GM19043 (cell line): ENCODE data around the gene TEN1.
A peak's percentile ranks its signal among the peaks of the same experiment; 100 is the strongest.
"Not testable (repeated sequence)": the region's sequence is repeated elsewhere in the genome, so short reads cannot be mapped to it uniquely, and the experiment has no call there.

Source experiments
- ATAC-seq: cut with Tn5 transposase; IDR thresholded peaks from one replicate; pipeline ENCODE4 v1.9.1; 2021; ENCODE audit warnings: low read depth; ENCODE audit not compliant: unreplicated experiment

The TEN1 gene

GRCh38 chr17:75978938-75979704 is at the start of gene TEN1, which contains the start of gene ACOX1:
TSS of gene TEN1 (plus strand) at chr17:75979240. CDS start at chr17:75986193, 6,953 bp downstream.
TSS of gene ACOX1 (minus strand) at chr17:75979166. CDS start at chr17:75979073, 93 bp downstream.
- ATAC-seq, result peak; percentile 89

GRCh38 chr17:75931062-75931461 is 48.0 kb upstream of the TEN1 start:
- ATAC-seq, result no peak

- no peak for ATAC-seq
Observed at GRCh38 chr17:75932852-75933251, 46.2 kb upstream of the TEN1 start.

- no peak for ATAC-seq
Observed at GRCh38 chr17:75933808-75934207, 45.2 kb upstream of the TEN1 start.

- no peak for ATAC-seq
Observed at GRCh38 chr17:75937652-75938051, 41.4 kb upstream of the TEN1 start.

GRCh38 chr17:75940727-75941441 is 38.2 kb upstream of the TEN1 start, which contains the start of gene FBF1:
TSS of gene FBF1 (minus strand) at chr17:75941042. CDS start at chr17:75938149, 2,893 bp downstream.
- ATAC-seq, result peak; percentile 99

- ATAC-seq, result no peak
Observed at GRCh38 chr17:75941442-75941819, 37.6 kb upstream of the TEN1 start.

GRCh38 chr17:75942473-75942872 is 36.6 kb upstream of the TEN1 start:
- ATAC-seq, result no peak

- no peak for ATAC-seq
Observed at GRCh38 chr17:75943491-75943890, 35.5 kb upstream of the TEN1 start.

GRCh38 chr17:75945211-75945610 is 33.8 kb upstream of the TEN1 start:
- ATAC-seq, result no peak

- ATAC-seq, result no peak
Observed at GRCh38 chr17:75950421-75950820, 28.6 kb upstream of the TEN1 start.

GRCh38 chr17:75950855-75951554 is 28.0 kb upstream of the TEN1 start:
- no peak for ATAC-seq

- ATAC-seq, result no peak
Observed at GRCh38 chr17:75959051-75959838, 19.8 kb upstream of the TEN1 start.

GRCh38 chr17:75959839-75960511 is 19.1 kb upstream of the TEN1 start:
- ATAC-seq, result no peak

GRCh38 chr17:75965468-75965867 is 13.6 kb upstream of the TEN1 start:
- ATAC-seq, result no peak

- not testable (repeated sequence) for ATAC-seq
Observed at GRCh38 chr17:75969044-75969443, 10.0 kb upstream of the TEN1 start.

GRCh38 chr17:75970011-75970523 is 9.0 kb upstream of the TEN1 start:
- no peak for ATAC-seq

GRCh38 chr17:75970626-75971025 is 8.4 kb upstream of the TEN1 start:
- ATAC-seq, result no peak

GRCh38 chr17:75975187-75975586 is 3.9 kb upstream of the TEN1 start:
- ATAC-seq, result not testable (repeated sequence)

GRCh38 chr17:75975757-75976174 is 3.3 kb upstream of the TEN1 start:
- no peak for ATAC-seq
